Measurements from ENCODE around the gene TESMIN. TPM values are rescaled to one million over a fixed set of nuclear protein-coding genes. Genes with fewer than 3 reads are reported as not detected.

The TESMIN gene
- total and polyA plus RNA-seq, 2 of the 4 experiments (the other 2 are of a cell fraction): 0.90 to 2.2 TPM

- no peak overlapping the region for H2BK5ac ChIP-seq (ENCODE audit: low read depth, low read length, poor library complexity, severe bottlenecking)
- no peak overlapping the region for H2BK120ac ChIP-seq (ENCODE audit: low read depth, low read length)
- no TSS peak for BruUV-seq (replicated peaks)
- H3K9me1 ChIP-seq (ENCODE audit: insufficient read depth, low read length): peaks cover 3% of the 10 kb centered on the region; the same call in 1 of the 2 replicates
- no peak overlapping the region for H4K91ac ChIP-seq (ENCODE audit: insufficient read depth, low read depth, low read length)
- H3K4me2 ChIP-seq (ENCODE audit: low read depth, low read length): no peak overlapping the region
- in situ Hi-C loops (cut with MboI; ENCODE audit: low sequenced_read_pairs) (no loop called here), intact Hi-C loops (cut with micrococcal nuclease) (loop anchor here (5.0 to 10.0 kb wide), 2 partner anchors 95 to 113 kb away; no protein-coding TSS in a partner anchor), dilution Hi-C loops (cut with HindIII; ENCODE audit: low sequenced_read_pairs, unreplicated experiment) (no loop called here)
- no peak overlapping the region for H3K23ac ChIP-seq (ENCODE audit: low read depth, low read length)
- H3K27me3 ChIP-seq (ENCODE audit: control insufficient read depth, insufficient read depth, low read length): peaks cover 34% of the 10 kb centered on the region
- H4K5ac ChIP-seq (ENCODE audit: low read depth, low read length): no peak overlapping the region
- peaks cover 2% of the 10 kb centered on the region; the same call in 1 of the 2 replicates for H3K9me3 ChIP-seq (ENCODE audit: control insufficient read depth, insufficient read depth, low read length)
- H2AK9ac ChIP-seq (replicated peaks; ENCODE audit: low read depth, low read length, poor library complexity): no peak overlapping the region
- H3K4me3 ChIP-seq (ENCODE audit: insufficient read depth, low read depth, low read length): no peak overlapping the region
- H3K79me1 ChIP-seq (ENCODE audit: low read depth in 1 of 2, low read length in 2 of 2): no peaks in the 10 kb centered on the region
- H3K36me3 ChIP-seq (ENCODE audit: control insufficient read depth, insufficient read depth, low read length): no peaks in the 10 kb centered on the region
- TF ChIP-seq NFE2L2 (IDR thresholded peaks at IDR 0.05; ENCODE audit: low read depth, low read length) (no peak), CTCF (conservative IDR thresholded peaks at IDR 0.05; ENCODE audit: low read depth, low read length) (peak; percentile 27)
- H3K9ac ChIP-seq (ENCODE audit: low read depth, low read length): no peak overlapping the region
- H2BK20ac ChIP-seq (ENCODE audit: low read depth, low read length): no peak overlapping the region
- H3K56ac ChIP-seq (ENCODE audit: extremely low read depth, insufficient read depth, low read length): no peak overlapping the region
- H4K8ac ChIP-seq (ENCODE audit: low read depth in 2 of 2, low read length in 2 of 2): no peak overlapping the region
- no peak overlapping the region for H3K18ac ChIP-seq (ENCODE audit: low read depth, low read length)
- H3K27ac ChIP-seq (ENCODE audit: insufficient read depth, low read length): no peak overlapping the region
- no CpG with 5 or more reads among the region's 6 CpGs for WGBS, 2 experiments (ENCODE audit: extremely low coverage in 2 of 2, insufficient read length in 1 of 2)
- no peak overlapping the region for H2BK15ac ChIP-seq (ENCODE audit: low read depth, low read length)
- ATAC-seq (ENCODE audit: low read depth) (peak; percentile 49; the same call in 1 of the 2 replicates), DNase-seq (peak; percentile 8)
- no peak overlapping the region for H2AFZ ChIP-seq (replicated peaks; ENCODE audit: low read length, poor library complexity)
- H3K4me1 ChIP-seq (ENCODE audit: control insufficient read depth, insufficient read depth, low read length): no peaks in the 10 kb centered on the region
- no peak overlapping the region for H2AK5ac ChIP-seq (ENCODE audit: low read depth, low read length)
- H3K4ac ChIP-seq (ENCODE audit: low read depth, low read length): no peak overlapping the region
- no peak overlapping the region for H3K14ac ChIP-seq (replicated peaks; ENCODE audit: low read depth, low read length)
- H4K20me1 ChIP-seq (ENCODE audit: insufficient read depth, low read length): no peaks in the 10 kb centered on the region
- ChIA-PET POLR2A (ENCODE audit: unreplicated experiment) (no interaction called here), CTCF (no interaction called here)
Measured at GRCh38 chr11:68727783-68728182, 23.5 kb downstream of the TESMIN start.

Measured in IMR-90 (cell line).